Measurements from ENCODE around the gene ADK. TPM values are rescaled to one million over a fixed set of nuclear protein-coding genes. Genes with fewer than 3 reads are reported as not detected.

The ADK gene
- total RNA-seq, 3 donors from 2014 or later, result 13.8 to 24.0 (median 22.9) TPM

- no peak for DNase-seq
- H3K9me3 ChIP-seq, result no peaks in the 10 kb centered on the region
- H3K4me1 ChIP-seq (ENCODE audit: low read depth), result no peaks in the 10 kb centered on the region
- H3K4me3 ChIP-seq, result no peak overlapping the region
- intact Hi-C loops (cut with DNase I, micrococcal nuclease), result loop anchor here in 1 of 2 donors (10.0 kb wide), 1 partner anchor 988 kb away; the partner anchor contains the start of gene COMTD1
- TF ChIP-seq CTCF (IDR thresholded peaks at IDR 0.05), result no peak
- no peaks in the 10 kb centered on the region for H3K36me3 ChIP-seq (ENCODE audit: low read depth)
- no peak for ATAC-seq
Measured at GRCh38 chr10:74246495-74246894, 95.5 kb downstream of the ADK start.

GRCh38 chr10:74249865-74250264 lies 98.8 kb downstream of the ADK start:
- no peak for TF ChIP-seq CTCF (IDR thresholded peaks at IDR 0.05)
- no peak overlapping the region for H3K4me3 ChIP-seq
- no peaks in the 10 kb centered on the region for H3K36me3 ChIP-seq (ENCODE audit: low read depth)
- H3K9me3 ChIP-seq, result no peaks in the 10 kb centered on the region
- DNase-seq (no peak), ATAC-seq (no peak)
- intact Hi-C loops (cut with DNase I, micrococcal nuclease), result loop anchor here in 1 of 2 donors (10.0 kb wide), 1 partner anchor 985 kb away; the partner anchor contains the start of gene COMTD1
- H3K4me1 ChIP-seq (ENCODE audit: low read depth), result no peaks in the 10 kb centered on the region

- intact Hi-C loops (cut with DNase I, micrococcal nuclease), result no loop called here
- DNase-seq (no peak), ATAC-seq (peak; percentile 20)
Measured at GRCh38 chr10:74255214-74255613, 104.2 kb downstream of the ADK start.

DNA sequence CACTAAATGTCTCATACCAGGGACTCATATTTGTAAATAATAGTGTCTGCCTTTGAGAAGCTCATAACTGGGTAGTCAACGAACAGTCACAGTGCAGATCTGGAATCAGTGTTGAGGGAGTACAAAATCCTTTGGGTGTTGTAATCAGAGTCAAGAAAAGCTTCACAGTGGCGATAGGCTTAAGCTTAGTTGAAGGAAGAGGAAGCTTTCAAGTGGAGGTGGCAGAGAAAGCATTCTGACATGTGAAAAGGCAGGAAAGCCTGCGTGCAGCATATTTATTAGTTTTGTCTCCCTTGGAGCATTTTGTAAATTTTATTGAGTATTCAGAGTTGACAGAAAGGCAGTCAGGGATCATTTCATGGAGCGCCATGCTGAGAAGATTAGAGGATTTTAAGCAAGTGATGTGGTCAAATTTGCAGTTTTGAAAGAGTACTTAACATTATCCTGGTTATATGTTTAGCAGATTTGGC lies 104.9 kb downstream of the ADK start:
- H3K4me3 ChIP-seq, result no peak overlapping the region
- intact Hi-C loops (cut with DNase I, micrococcal nuclease), result no loop called here
- no peaks in the 10 kb centered on the region for H3K9me3 ChIP-seq
- H3K36me3 ChIP-seq (ENCODE audit: low read depth), result no peaks in the 10 kb centered on the region
- ATAC-seq, result no peak
- no peak for TF ChIP-seq CTCF (IDR thresholded peaks at IDR 0.05)
- no peak for DNase-seq
- H3K4me1 ChIP-seq (ENCODE audit: low read depth), result no peaks in the 10 kb centered on the region

More at GRCh38 chr10:74255214-74255613, 104.2 kb downstream of the ADK start:
- Histone ChIP-seq H3K36me3 (ENCODE audit: low read depth) (no peaks in the 10 kb centered on the region), H3K4me3 (no peak overlapping the region), H3K4me1 (ENCODE audit: low read depth) (no peaks in the 10 kb centered on the region), H3K9me3 (no peaks in the 10 kb centered on the region)
- TF ChIP-seq CTCF (IDR thresholded peaks at IDR 0.05), result no peak

DNA sequence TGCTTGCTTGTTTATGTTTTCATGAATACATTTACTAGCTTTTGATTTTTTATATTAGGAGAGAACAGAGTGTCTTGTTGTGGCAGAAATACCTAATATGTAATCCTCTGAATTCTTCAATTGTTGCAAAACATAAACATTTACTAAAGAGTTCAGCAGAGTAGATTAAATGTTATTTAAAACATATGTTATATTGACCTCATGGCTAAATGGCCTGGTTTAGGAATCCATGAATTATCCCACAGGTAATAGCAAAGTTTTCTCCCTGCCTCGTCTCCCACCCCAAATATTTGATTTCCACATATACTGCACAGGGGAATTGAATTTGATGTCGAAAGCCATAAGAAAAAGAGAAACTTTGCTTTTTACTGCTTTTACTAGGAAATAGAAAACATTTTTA lies 111.8 kb downstream of the ADK start:
- no peak for TF ChIP-seq CTCF (IDR thresholded peaks at IDR 0.05)
- intact Hi-C loops (cut with DNase I, micrococcal nuclease), result loop anchor here in 1 of 2 donors (10.0 kb wide), 1 partner anchor 772 kb away; no protein-coding TSS in a partner anchor
- H3K9me3 ChIP-seq, result no peaks in the 10 kb centered on the region
- H3K4me3 ChIP-seq, result no peak overlapping the region
- ATAC-seq (no peak), DNase-seq (no peak)
- no peaks in the 10 kb centered on the region for H3K4me1 ChIP-seq (ENCODE audit: low read depth)
- H3K36me3 ChIP-seq (ENCODE audit: low read depth), result no peaks in the 10 kb centered on the region

DNA sequence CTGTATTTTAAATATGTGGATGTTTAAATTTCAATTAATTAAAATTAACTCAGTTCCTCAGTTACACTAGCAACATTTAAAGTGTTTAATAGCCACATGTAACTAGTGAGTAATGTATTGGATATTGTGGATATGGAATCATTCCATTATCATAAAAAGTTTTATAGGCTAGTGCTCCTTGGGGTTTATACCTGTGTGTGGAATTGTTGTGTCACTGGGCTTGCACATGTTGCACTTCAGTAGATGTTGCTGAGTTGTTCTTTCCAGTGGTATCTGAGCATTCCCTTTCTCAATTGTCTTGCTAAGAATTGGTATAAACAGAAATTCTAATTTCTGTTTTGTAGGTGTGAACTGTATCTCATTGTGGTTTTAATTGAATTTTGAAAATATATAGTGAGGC lies 113.0 kb downstream of the ADK start:
- H3K4me1 ChIP-seq (ENCODE audit: low read depth), result no peaks in the 10 kb centered on the region
- no peak for TF ChIP-seq CTCF (IDR thresholded peaks at IDR 0.05)
- H3K9me3 ChIP-seq, result no peaks in the 10 kb centered on the region
- H3K36me3 ChIP-seq (ENCODE audit: low read depth), result no peaks in the 10 kb centered on the region
- ATAC-seq (no peak), DNase-seq (no peak)
- intact Hi-C loops (cut with DNase I, micrococcal nuclease), result loop anchor here in 1 of 2 donors (10.0 kb wide), 1 partner anchor 771 kb away; no protein-coding TSS in a partner anchor
- no peak overlapping the region for H3K4me3 ChIP-seq
